Fibroblast of peridontal ligament (primary cell): ENCODE results near the gene UGT8.

Experiments used
- DNase-seq: peaks from one replicate; pipeline ENCODE4 v3.0.0-alpha.2; 2010; ENCODE audit errors: extremely low read depth

The UGT8 gene

GRCh38 chr4:114690571-114690970 lies 92.0 kb downstream of the UGT8 start:
- DNase-seq: no peak

GRCh38 chr4:114691865-114692264 lies 93.3 kb downstream of the UGT8 start:
- no peak for DNase-seq

GRCh38 chr4:114692958-114693357 lies 94.4 kb downstream of the UGT8 start:
- DNase-seq: no peak

DNA sequence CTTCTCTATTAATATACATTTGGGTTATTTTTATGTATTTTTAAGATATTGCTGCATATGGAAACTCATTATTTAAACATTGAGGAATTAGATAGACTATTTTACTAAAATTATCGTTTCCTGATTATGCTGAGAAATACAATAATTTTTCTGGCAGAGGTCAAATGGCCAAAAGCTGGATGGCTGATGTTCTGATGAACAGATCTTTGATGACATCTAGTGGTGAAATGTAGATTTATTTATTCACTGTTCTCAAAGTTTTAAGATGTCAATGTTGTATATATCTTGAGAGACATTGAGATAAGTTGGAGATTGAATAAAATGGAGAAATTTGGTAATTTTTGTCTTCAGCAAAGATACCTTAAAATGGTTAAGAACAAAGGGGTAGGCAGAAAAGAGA lies 96.2 kb downstream of the UGT8 start:
- peak; percentile 53 for DNase-seq

- DNase-seq: no peak
Measured at GRCh38 chr4:114698231-114698630, 99.6 kb downstream of the UGT8 start.

- no peak for DNase-seq
Measured at GRCh38 chr4:114701491-114701890, 102.9 kb downstream of the UGT8 start.

GRCh38 chr4:114717432-114717831 lies 118.8 kb downstream of the UGT8 start:
- no peak for DNase-seq

- no peak for DNase-seq
Measured at GRCh38 chr4:114725066-114725465, 126.5 kb downstream of the UGT8 start.

DNA sequence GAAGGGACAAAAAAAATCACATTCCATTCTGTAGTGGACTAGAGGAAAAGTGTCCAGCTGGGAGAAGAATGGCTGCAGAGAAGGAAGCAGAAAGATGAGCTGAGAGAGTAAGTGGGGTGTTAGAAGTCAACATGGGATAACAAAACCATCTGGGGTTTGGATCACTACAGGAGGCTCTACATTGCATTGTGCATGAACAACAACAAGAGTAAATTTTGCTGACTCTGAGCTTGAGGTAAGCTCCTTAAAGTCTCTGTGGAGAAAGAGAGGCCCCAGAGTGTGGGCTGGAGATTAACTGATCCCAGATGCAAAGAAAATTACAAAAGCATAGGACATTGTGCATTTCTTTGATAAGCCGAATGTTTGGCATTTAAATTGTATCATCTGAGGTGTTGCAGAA lies 128.9 kb downstream of the UGT8 start:
- DNase-seq: no peak
